A673 (cell line): Measurements from ENCODE around the gene APOA1.

Experiments used
- EZH2 ChIP-seq: fragments of 200-600 bp; sonication (generic); IDR thresholded peaks from 2 replicates; pipeline ENCODE4 v1.6.1; 2017; ENCODE audit warnings: borderline replicate concordance, low read depth, mild to moderate bottlenecking, mixed read lengths, antibody characterized with exemption, low read length; ENCODE audit not compliant: poor library complexity, severe bottlenecking
- TF ChIP-seq, protein P1 (sequence below): fragments of 300-800, 200-600 bp; sonication (generic); conservative IDR thresholded peaks from 2 replicates; pipeline ENCODE4 v1.5.1; 2017; ENCODE audit warnings: low read depth, mild to moderate bottlenecking, antibody characterized with exemption, low read length, moderate library complexity, mixed read lengths

DNA sequence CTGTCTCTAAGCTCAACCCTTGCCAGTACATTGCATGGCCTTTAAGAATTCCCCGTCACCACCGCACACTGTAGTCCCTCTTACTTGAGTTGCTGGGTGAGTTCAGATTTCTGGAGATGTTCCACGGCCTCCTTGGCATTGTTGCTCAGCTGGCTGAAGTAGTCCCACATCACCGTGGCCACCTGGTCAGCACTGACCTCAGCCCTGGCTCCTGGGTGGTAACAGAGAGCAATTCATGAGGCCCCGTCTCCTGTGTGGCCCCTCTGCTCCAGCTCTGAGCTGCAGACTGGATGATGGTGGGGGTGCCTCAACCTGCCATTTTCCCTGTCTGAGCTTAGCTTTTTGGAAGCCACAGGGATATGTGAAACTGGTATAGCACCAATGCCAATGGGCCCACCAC lies 14.8 kb downstream of the APOA1 start:
- TF ChIP-seq EZH2 = no peak
- TF ChIP-seq, protein P1, sequence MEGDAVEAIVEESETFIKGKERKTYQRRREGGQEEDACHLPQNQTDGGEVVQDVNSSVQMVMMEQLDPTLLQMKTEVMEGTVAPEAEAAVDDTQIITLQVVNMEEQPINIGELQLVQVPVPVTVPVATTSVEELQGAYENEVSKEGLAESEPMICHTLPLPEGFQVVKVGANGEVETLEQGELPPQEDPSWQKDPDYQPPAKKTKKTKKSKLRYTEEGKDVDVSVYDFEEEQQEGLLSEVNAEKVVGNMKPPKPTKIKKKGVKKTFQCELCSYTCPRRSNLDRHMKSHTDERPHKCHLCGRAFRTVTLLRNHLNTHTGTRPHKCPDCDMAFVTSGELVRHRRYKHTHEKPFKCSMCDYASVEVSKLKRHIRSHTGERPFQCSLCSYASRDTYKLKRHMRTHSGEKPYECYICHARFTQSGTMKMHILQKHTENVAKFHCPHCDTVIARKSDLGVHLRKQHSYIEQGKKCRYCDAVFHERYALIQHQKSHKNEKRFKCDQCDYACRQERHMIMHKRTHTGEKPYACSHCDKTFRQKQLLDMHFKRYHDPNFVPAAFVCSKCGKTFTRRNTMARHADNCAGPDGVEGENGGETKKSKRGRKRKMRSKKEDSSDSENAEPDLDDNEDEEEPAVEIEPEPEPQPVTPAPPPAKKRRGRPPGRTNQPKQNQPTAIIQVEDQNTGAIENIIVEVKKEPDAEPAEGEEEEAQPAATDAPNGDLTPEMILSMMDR = no peak
